RPMI8226 (cell line): ENCODE measurements around the gene NMRAL1.
A peak's percentile ranks its signal among the peaks of the same experiment; 100 is the strongest.

ENCODE experiments used
- DNase-seq: peaks from one replicate; pipeline ENCODE4 v3.0.0-alpha.2; 2015

NMRAL1 gene

DNA sequence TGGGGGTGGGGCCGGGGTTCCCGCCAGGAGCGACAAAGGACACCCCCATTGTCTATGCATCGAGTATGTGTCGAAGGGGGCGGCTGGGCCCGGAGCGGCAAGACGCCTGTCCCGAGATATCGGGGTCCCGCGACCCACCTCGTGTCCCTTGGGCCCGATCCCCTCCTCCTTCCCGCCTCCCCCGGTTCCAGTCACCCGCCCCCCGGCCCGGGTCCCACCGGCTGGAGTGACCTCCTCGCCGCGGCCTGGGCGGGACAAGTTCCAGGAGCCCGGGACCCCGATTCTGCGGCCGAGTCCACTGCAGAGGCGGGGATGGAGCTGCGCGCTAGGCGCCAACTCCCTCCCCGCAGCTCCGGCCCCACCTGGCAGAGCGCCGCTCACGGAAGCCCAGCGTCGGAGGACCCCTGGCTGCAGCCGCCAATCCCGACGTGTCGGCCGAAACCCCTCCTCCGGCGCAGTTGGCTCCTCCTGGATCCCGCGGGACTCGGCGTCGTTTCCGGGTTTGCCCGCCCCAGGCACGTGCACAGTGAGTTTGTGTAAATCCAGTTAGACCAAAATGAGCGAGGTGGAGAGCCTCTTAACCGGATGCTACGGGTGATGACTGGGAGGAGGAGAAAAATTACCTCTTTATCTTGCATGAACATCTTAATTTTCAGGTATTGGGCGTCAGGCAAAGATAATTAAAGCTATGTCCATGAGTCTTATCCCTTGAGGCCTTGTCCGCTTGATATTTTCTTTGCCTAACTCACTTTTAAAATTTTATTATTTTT, at the start of gene NMRAL1:
Gene NMRAL1 (minus strand): TSS at position 434 of the 770 bp plus-strand sequence. CDS start 493 bp downstream, outside the sequence.
- peak; percentile 93 for DNase-seq

DNA sequence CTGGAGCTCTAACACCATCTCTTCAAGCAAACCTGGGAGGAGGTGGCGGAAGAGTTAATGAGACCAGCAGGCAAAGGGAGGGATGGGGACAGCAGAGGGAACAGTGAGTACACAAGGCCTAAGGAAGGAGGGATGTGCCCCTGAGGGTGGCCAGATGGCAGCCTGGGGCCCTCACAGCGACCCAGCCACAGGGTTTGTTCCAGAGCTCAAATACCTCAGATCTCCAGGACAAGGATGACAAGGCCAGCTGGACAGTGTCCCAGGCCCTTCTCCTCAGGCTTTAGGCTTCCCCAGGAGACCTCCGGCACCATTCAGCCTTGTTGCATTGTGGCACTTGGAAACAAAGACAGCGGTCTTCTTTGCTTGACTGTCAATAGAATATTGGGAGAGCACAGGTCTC, 49.3 kb upstream of the NMRAL1 start:
- DNase-seq = no peak

DNA sequence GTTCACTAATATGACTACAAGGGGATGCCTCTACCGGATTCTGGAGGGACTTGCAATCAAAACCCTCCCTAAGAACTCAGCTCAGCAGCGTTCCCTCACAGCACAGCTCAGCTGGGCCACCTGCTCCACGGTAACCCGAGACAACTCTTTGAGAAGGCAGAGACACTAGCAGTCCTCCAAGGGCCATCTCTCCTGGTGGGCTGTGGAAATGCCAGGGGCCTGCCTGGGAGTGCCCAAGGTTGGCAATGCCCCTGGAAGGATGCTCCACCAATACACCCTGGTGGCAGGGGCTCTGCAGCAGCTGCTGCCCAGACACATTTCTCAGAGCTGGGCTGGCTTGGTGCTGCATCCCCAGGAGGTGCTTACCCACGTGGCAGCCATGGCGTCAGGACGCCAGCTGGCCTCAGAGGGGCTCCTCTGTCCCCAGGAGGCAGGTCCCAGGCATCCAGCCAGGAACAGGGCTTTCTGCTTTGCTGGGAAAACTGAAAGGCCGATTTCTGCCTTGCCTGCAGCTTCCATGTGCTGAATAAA, 47.7 kb upstream of the NMRAL1 start:
- no peak for DNase-seq

DNA sequence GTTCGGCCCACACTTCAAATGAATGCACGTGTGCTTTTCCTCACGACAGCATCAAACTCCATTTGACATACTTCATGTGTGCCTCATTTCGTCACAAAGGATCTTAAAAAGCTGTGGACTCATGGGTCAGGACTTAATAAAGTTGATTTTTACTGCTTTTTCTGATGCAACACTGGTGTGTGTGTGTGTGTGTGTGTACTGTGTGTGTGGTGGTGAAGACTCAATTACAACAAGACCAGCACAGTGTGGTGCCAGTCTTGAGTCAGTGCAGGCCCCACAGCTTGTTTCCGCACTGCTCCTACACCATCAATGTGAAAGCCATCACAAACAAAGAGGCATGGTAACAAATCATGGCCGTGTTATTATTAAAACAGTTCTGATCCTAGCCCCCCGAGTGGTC, 46.5 kb upstream of the NMRAL1 start:
- no peak for DNase-seq

DNA sequence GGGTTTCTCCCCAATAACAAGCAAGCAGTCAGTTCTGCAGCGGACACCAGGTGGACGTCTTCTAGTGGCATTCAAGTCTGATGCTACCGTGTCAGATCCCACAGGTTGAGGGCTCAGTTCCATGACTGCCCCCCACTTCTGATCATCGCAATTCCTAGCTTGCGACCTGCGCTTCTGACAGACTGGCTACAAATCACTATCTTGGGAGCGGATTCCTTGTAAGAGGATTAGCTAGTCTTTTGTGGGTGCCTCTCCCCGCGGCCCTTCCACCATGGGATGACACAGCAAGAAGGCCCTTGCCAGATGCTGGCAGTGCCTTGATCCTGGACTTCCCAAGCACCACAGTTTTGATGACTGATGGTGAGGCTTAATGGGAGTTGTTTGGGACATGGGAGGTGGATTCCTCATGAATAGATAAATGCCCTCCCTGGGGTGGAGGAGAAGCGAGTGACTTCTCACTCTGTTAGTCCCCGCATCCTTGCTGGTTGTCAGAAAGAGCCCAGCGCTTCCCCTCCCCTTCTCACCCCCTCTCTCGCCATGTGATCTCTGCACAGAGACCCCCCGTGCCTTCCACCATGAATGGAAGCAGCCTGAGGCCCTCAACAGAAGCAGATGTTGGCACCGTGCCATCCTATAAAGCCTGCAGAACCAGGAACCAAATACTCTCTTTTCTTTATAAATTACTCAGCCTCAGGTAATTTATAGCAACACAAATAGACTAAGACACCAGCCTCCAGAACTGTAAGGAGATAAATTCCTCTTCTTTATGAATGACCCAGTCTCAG, 45.0 kb upstream of the NMRAL1 start:
- no peak for DNase-seq

DNA sequence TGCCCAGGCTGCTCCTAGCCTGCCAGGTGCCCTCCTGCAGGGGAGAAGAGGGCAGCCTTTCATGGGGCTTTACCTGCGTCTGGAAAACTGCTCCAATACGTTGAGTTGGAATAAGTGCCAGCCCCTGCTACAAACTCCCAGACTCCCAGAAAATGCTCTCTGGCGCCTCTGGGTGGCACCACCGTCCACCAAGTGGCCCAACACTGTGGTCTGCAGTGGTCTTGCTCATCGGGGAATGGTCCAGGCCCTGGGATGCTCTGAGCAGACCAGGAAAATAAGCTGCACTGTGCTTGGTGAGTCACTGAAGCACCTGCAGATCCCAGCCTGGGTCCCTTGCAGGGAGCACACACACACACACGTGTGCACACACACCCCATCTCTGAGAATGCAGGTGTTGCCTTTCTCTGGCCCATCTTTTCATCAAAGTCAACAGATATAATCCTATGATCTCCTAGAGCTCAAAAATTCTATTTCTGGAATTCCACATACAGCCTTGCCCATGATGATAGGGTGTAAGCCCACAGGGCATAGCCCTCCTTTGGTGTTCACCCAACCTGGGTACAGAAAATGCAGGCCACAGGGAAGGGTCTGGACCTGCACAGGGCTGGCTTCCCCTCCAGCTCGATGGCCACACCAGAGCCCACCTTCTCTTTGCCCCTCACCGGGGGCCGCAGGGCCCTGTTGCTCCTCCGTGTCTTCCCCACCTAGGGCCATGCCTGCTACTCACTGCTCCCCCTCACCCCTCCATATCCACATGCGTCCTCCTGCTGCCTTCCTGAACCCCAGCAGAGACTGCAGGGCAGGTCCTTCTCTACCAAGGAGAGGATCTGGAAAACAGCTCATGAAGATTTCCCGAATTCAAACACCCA, 43.6 kb upstream of the NMRAL1 start:
- DNase-seq = peak; percentile 34

DNA sequence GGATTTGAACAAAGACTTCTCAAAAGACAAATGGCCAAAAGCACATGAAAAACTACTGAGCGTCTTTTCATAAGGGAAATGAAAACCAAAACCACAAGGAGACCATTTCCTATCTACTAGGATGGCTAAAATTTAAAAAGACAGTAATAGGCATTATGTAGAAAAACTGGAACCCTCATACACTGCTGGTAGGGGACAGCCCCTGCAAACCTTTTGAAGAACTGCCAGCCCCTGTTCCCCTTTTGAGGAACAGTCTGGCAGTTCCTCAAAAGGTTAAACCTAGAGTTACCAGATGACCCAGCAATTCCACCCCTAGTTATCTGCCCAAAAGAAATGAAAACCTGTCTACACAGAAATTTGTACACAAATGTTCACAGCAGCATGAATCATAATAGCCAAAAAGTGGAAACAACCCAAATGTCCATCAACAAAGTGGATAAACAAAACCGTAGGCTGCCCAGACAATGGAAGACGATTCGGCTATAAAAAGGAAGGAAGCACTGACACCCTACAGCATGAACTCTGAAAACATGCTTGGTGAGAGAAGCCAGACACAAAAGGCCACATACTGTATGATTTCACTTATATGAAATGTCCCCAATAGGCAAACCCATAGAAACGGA, 41.3 kb upstream of the NMRAL1 start:
- DNase-seq = peak; percentile 90

DNA sequence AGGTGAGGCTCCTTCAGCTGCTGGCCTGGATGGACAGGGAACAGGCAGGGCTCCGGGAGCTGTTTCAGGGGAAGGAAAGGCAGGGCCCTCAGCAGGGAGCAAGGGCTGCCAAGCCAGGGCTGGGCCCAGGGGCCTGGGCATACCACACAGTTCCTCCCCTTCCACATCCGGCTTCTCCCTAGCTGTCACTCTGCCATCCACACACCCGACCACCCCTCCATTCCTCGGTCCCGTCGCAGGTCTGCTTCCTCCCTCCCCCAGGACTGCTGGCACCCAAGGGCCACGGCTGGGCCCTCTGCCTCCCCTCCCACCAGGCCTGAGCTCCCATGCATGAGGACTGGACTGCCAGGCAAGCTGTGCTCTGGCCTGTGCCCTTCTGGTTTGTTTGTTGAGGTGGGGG, 40.2 kb upstream of the NMRAL1 start:
- DNase-seq = peak; percentile 16

DNA sequence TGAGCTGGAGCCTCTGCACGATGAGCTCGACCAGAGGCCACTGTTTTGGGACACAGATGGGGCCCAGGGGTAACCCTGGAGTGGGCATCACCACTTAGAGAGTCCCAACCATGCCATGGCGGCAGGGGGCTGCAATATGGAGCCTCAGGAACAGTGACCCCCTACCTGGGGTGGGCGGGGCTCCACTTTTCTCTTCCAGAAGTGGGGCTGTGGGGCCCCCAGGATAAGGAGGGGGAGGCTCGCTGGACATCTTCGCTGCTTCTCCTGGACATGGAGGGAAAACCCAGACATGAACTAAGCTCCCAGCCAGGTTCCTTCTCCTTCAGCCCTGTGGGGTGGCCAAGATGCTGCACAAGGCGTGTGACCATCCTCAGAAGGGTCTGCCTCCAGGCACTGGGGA, 39.5 kb upstream of the NMRAL1 start:
- no peak for DNase-seq

DNA sequence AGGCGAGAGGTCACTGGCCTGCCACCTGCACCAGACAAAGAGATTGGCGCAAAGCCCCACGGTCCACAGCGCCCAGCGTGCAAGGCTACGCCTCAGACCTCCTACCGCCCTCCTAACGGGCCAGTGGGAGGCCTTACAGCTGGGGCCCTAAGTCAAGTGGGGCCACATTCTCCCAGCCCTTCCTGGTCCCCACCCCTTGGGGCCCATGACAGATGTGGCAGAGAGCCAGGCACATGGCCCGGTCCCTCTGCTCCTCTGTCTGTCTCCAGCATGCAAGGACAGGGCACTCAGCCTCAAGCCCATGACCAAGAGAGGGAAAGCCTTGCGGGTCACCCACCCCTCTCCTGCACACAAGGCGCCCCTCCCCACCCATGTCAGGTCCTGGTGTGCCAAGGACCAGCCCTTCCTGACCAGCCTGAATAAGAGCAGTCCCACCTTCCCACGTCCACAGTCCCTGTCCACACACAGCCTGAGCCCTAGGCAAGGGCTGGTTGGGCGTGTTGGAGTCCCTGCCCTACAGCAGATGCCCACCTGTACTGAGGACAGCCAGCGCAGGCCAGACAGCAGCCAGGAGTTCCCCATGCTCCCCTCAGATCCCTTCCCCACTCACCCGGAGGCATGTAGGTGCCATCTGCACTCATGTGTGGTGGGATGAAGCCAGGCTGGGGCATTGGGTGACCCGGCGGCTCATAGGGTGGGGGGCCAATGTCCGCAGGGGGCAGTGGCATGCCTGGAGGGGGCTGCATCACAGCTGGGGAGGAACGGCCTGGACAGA, 38.8 kb upstream of the NMRAL1 start:
- peak; percentile 23 for DNase-seq

DNA sequence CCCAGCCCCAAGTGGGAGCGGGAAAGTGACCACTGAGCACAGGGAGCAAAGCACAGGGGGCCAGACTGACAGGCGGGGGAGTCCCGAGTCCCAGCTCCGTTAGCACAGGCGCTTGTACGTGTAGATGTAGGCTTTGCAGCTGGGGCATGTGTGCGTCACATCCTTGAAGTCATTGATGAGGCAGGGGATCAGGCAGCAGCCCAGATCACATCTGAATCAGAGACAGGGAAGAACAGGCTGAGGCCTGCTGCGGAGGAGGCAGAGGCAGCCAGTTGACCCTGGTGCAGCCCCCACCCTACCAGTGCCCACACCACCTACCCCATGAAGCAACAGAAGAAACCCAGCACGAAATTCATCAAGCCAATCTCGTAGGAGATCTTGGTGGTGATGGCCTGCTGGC, 38.0 kb upstream of the NMRAL1 start:
- no peak for DNase-seq

DNA sequence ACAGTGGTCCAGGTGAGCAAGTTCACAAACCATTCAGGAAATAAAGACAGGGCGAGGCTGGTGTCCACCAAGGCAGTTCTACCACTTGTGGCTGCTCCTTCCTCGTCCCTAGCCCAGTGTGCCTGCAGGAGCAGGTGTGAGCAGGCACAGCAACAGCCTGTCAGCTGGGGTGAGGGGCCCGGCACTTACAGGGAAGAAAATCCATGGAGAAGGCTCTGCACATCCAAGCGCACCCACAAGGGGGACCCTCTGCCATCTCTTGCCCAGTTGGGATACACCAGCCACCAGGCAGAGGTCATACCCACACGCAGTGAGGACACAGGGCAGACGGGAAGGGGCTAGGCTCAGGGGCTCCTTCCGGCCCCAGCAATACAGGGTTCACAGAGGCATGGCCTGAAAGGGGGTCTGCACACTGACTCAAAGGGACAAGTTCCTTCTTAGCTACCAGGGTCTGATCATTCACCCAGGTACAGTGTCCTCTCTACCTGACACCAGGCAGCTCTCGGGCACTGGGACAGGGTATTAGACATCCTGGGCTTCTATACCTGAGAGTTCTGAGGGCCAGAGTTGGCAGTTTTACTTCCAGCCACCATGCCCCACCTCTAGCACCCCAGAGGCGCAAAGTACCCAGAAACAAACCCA, 37.1 kb upstream of the NMRAL1 start:
- DNase-seq = peak; percentile 64

DNA sequence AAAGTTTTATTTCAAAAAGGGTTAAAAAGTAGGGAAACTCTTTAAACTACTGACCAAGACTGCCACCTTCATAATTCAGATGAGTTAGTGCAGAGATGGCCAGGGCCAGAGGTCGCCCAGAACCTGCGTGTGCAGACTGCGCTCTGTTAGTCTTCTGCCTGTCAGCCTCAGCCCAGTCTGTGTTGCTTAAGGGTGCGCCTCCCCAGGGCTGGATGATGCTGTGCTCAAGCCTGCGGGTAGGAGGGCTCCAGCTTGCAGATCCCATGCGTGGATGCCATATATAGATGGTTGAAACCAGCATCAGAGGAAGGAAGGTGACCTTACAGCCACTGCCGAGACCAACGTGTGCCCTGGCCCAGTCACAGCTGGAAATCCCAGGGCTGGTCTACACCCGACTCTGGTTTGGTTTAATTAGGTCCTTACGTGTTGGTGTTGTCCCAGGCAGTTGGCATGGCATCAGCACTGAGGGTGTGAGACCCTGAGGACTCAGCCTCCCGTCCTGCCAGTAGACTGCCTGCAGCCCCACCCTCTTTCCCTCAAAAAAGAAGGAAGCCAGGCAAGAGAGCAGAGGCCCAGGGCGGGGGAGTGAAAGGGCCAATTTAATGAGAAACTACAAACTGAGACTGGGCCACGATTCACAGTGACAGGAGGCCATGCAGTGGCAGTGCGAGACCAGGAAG, 36.5 kb upstream of the NMRAL1 start:
- DNase-seq = no peak

DNA sequence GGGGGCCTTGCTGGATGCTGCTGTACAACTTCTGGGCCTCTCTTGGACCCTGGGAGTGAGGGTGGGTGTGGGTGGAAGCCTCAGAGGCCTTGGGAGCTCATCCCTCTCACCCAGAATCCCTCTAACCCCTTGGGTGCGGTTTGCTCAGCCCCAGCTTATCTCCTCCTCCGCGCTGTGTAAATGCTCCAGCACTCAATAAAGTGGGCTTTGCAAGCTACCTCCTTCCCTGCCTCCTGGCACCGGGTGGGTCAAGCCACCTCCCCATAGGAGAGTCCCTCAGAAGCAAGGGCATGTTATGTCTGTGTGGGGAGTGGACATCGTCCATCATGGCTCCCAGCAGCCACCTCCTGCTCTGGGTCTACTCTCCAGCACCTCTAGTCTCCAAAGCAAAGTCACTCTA, 35.7 kb upstream of the NMRAL1 start:
- no peak for DNase-seq

DNA sequence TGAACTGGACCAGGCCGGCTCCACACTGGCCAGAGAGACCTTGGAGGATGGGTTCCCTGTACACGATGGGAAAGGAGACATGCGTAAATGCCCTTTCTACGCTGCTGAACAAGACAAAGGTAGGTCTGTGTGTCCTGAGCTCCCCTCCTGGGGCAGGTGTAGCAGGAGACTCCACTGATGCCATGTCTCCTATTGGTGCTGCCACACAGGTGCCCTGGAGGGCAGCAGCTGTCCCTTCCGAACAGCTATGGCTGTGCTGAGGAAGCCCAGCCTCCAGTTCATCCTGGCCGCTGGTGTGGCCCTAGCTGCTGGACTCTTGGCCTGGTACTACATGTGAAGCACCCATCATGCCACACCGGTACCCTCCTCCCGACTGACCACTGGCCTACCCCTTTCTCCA, 35.0 kb upstream of the NMRAL1 start:
- no peak for DNase-seq

DNA sequence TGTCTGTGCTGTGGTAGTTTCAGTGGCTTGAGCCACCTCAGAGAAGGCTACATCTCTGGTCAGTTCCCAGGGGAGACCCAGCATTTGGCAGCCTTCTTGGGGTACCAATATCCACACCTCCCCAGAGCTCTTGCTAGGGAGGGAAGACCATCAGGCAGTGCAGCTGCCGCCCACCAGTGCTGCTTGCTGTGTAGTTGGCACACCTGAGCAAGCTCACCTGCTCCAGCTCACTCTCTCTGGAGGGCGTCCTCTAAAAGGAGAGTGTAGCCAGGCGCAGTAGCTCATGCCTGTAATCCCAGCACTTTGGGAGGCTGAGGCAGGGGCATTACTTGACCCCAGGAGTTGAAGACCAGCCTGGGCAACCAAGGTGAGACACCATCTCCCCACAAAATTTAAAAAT, 34.4 kb upstream of the NMRAL1 start:
- DNase-seq = no peak

DNA sequence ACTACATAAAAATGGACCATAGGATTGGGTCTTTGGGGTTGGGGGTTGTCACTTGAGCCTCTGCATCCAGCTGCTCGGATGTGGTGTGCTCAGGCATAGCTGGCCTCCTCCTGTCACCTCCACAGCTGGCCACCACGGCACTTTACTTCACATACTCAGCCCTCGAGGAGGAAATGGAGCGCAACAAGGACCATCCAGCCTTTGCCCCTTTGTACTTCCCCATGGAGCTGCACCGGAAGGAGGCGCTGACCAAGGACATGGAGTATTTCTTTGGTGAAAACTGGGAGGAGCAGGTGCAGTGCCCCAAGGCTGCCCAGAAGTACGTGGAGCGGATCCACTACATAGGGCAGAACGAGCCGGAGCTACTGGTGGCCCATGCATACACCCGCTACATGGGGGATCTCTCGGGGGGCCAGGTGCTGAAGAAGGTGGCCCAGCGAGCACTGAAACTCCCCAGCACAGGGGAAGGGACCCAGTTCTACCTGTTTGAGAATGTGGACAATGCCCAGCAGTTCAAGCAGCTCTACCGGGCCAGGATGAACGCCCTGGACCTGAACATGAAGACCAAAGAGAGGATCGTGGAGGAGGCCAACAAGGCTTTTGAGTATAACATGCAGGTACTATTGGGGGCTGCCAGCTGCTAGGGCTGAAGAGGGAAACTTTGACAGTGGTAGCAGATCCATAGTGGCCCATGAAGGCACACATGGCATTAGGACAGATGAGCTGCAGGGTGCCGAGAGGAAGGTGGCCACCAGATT, 33.3 kb upstream of the NMRAL1 start:
- no peak for DNase-seq

DNA sequence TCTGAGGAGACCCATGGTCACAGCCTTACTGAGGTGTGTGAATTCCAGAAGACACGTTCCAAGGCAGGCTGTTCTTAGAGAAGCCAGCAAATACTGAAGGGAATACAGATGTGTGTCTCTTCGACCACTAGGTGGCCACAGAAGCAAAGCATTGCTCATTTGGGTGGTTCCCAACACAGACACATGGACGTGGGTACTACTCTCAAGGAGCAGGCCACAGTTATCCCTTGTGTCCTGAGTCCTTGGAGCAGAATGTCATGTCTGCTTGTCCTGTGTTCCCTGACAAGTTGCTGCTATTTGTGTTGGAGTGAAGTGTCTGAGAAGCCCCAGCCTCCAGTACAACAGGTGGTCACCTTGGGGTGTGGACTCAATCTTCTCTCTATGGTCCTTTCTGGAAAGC, 32.0 kb upstream of the NMRAL1 start:
- DNase-seq = peak; percentile 84

DNA sequence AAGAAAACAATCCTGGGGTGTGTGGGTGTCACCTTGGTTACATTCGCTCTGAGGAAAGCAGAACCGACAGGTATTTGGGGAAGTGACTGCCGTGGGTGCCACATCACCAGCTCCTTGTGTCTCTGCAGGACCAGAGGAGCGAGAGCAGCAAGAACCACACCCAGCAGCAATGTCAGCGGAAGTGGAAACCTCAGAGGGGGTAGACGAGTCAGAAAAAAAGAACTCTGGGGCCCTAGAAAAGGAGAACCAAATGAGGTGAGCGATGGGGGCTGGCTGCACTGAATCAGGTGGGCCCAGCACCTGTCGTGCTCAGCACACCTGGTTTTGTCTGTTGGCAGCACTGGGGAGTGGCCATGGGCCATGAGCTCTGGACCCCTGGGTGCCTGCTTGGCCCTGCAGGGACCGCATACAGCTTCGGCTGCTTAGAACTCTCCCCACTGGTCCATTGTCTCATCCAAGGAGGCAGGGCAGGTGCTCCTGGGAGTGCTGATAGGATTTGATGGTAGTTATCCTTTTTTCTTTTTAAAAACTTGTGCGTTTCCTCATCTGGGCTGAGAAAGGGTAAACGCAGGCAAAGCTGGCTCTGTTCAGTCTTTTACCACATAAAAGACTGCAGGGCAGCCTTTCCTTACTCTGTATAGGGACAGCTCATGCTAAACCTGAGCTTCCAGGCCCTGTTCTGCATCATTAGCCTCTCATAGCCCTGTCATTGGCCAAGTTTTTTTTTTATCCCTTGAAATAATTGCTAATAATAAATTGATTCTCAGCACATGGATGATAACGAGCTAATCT, 31.1 kb upstream of the NMRAL1 start:
- no peak for DNase-seq
